Fibroblast of the aortic adventitia (primary cell): ENCODE measurements around the gene KCNJ6. TPM values are rescaled to one million over a fixed set of nuclear protein-coding genes. Genes with fewer than 3 reads are reported as not detected.

Experiments used
- DNase-seq: peaks from one replicate; pipeline ENCODE4 v3.0.0-alpha.2; 2010; ENCODE audit warnings: low read depth
- H3K4me3 ChIP-seq: 2 replicates; pipeline ENCODE4 v1.5.1; 2011; ENCODE audit warnings: low read depth, mild to moderate bottlenecking, control low read depth, low read length, moderate library complexity
- CTCF ChIP-seq: IDR thresholded peaks from 2 replicates; pipeline ENCODE4 v1.5.1; 2011; ENCODE audit warnings: mild to moderate bottlenecking, low read length, control low read depth, inconsistent platforms; ENCODE audit not compliant: insufficient read depth
- total RNA-seq: library from RNA; depleted of rRNA; stranded (reverse); fragments of >200 nt; gene quantifications from 2 replicates; pipeline ENCODE4 v1.2.3, GENCODE V29; 2012; ENCODE audit warnings: low replicate concordance

The KCNJ6 gene
- total RNA-seq, 1 donor = under 0.01 TPM

- no peak for DNase-seq
- TF ChIP-seq CTCF = no peak
These were observed 24.4 kb upstream of the KCNJ6 start for GRCh38 chr21:37940691-37941090.

GRCh38 chr21:37939838-37940237 lies 23.6 kb upstream of the KCNJ6 start:
- TF ChIP-seq CTCF = no peak
- DNase-seq = no peak
- no peak overlapping the region for H3K4me3 ChIP-seq

More at GRCh38 chr21:37940691-37941090, 24.4 kb upstream of the KCNJ6 start:
- no peak overlapping the region for H3K4me3 ChIP-seq

- no peak for TF ChIP-seq CTCF
- DNase-seq = no peak
- H3K4me3 ChIP-seq = no peak overlapping the region
These were observed 23.0 kb upstream of the KCNJ6 start for GRCh38 chr21:37939251-37939650.

- TF ChIP-seq CTCF = no peak
- H3K4me3 ChIP-seq = no peak overlapping the region
- no peak for DNase-seq
These were observed 21.4 kb upstream of the KCNJ6 start for GRCh38 chr21:37937668-37938067.

- TF ChIP-seq CTCF = no peak
- H3K4me3 ChIP-seq = no peak overlapping the region
- no peak for DNase-seq
These were observed 19.9 kb upstream of the KCNJ6 start for GRCh38 chr21:37936010-37936785.

GRCh38 chr21:37932936-37933335 lies 16.7 kb upstream of the KCNJ6 start:
- no peak overlapping the region for H3K4me3 ChIP-seq
- TF ChIP-seq CTCF = no peak
- no peak for DNase-seq

- no peak for DNase-seq
- no peak for TF ChIP-seq CTCF
- H3K4me3 ChIP-seq = no peak overlapping the region
These were observed 11.5 kb upstream of the KCNJ6 start for GRCh38 chr21:37927711-37928110.
